Keratinocyte (primary cell): ENCODE data around the gene EFHD1. TPM values are rescaled to one million over a fixed set of nuclear protein-coding genes. Genes with fewer than 3 reads are reported as not detected.
"Not testable (repeated sequence)": the region's sequence is repeated elsewhere in the genome, so short reads cannot be mapped to it uniquely, and the experiment has no call there.

Source experiments
- DNase-seq: peaks from one replicate; pipeline ENCODE4 v3.0.0-alpha.2; 2011; ENCODE audit warnings: low read depth, missing footprints, low spot score
- FAIRE-seq: peaks from 2 replicates; lab custom pipeline; 2011; peaks lifted over from hg19 to GRCh38; lab: Jason Lieb, UNC
- H2AFZ ChIP-seq: 2 replicates; pipeline ENCODE4 v1.6.0; 2012; ENCODE audit warnings: low read length, control low read depth, inconsistent platforms; ENCODE audit not compliant: control insufficient read depth
- H3K27ac ChIP-seq: 2 replicates; pipeline ENCODE4 v1.5.1; 2011; ENCODE audit warnings: low read length; ENCODE audit not compliant: control insufficient read depth, insufficient read depth
- H3K27me3 ChIP-seq: 3 replicates; pipeline ENCODE4 v1.6.0; 2011; ENCODE audit warnings: low read length; ENCODE audit not compliant: control insufficient read depth, insufficient read depth; ENCODE audit errors: extremely low read depth
- H3K36me3 ChIP-seq, 2 experiments: 2 replicates in 1 of 2; 3 replicates in 1 of 2; pipeline ENCODE4 v1.5.1; 2011; ENCODE audit warnings: low read length in 2 of 2, mild to moderate bottlenecking in 1 of 2; ENCODE audit not compliant: control insufficient read depth in 2 of 2, insufficient read depth in 2 of 2; ENCODE audit errors: extremely low read depth in 1 of 2
- H3K4me1 ChIP-seq: 3 replicates; pipeline ENCODE4 v1.5.1; 2011; ENCODE audit warnings: low read length; ENCODE audit not compliant: control insufficient read depth, insufficient read depth; ENCODE audit errors: extremely low read depth
- H3K4me2 ChIP-seq: 3 replicates; pipeline ENCODE4 v1.6.0; 2011; ENCODE audit warnings: low read depth, low read length; ENCODE audit not compliant: control insufficient read depth, insufficient read depth; ENCODE audit errors: extremely low read depth
- H3K4me3 ChIP-seq, 3 experiments: fragments of 200-600 bp in 1 of 3; sonication (generic) in 1 of 3; 2 replicates in 2 of 3; 3 replicates in 1 of 3; pipeline ENCODE4 v1.5.1; 2011 to 2016; ENCODE audit warnings: low read length in 3 of 3, mild to moderate bottlenecking in 3 of 3, control low read depth in 2 of 3, inconsistent platforms in 1 of 3, low read depth in 1 of 3, mixed read lengths in 1 of 3, mixed run types in 1 of 3, moderate library complexity in 1 of 3; ENCODE audit not compliant: control insufficient read depth in 2 of 3, insufficient read depth in 2 of 3; ENCODE audit errors: extremely low read depth in 1 of 3
- H3K79me2 ChIP-seq: 2 replicates; pipeline ENCODE4 v1.6.0; 2012; ENCODE audit warnings: low read length; ENCODE audit not compliant: control insufficient read depth, insufficient read depth
- H3K9ac ChIP-seq: 3 replicates; pipeline ENCODE4 v1.6.0; 2011; ENCODE audit warnings: low read length; ENCODE audit not compliant: control insufficient read depth, insufficient read depth; ENCODE audit errors: extremely low read depth
- H3K9me1 ChIP-seq: 3 replicates; pipeline ENCODE4 v1.6.0; 2011; ENCODE audit warnings: low read length; ENCODE audit not compliant: control insufficient read depth, insufficient read depth; ENCODE audit errors: extremely low read depth
- H3K9me3 ChIP-seq: 2 replicates; pipeline ENCODE4 v1.5.1; 2012; ENCODE audit warnings: low read depth, low read length; ENCODE audit not compliant: control insufficient read depth
- H4K20me1 ChIP-seq: 3 replicates; pipeline ENCODE4 v1.6.0; 2011; ENCODE audit warnings: low read length; ENCODE audit not compliant: control insufficient read depth, insufficient read depth; ENCODE audit errors: extremely low read depth
- EZH2 ChIP-seq: IDR thresholded peaks from one replicate; pipeline ENCODE4 v1.6.1; 2012; ENCODE audit warnings: inconsistent platforms, mild to moderate bottlenecking, low read length, moderate library complexity
- dilution Hi-C: fragments of 300-500 bp; cut with MboI; formaldehyde crosslinking; loops from one replicate; pipeline ENCODE4 v1.7.0; 2020; ENCODE audit warnings: low sequenced_read_pairs; ENCODE audit not compliant: extremely low pct_ligation_motif_present
- polyA plus RNA-seq, 5 experiments: library from polyadenylated mRNA; depleted of rRNA in 3 of 5; stranded (reverse) in 3 of 5; stranded (forward) in 1 of 5; unstranded in 1 of 5; fragments of >200 nt; gene quantifications; 1 replicate in 1 of 5; 2 replicates in 3 of 5; 3 replicates in 1 of 5; pipeline versions ENCODE4 v1.2.1 to v1.2.3, GENCODE V29; 2011 to 2012; ENCODE audit warnings: missing spikeins in 2 of 5, low read depth in 1 of 5, low replicate concordance in 1 of 5
- TF ChIP-seq, protein P1 (sequence below), 3 experiments: IDR thresholded peaks in 1 of 3; conservative IDR thresholded peaks in 1 of 3; optimal IDR thresholded peaks in 1 of 3; 2 replicates in 2 of 3; 3 replicates in 1 of 3; pipeline versions ENCODE3 to v1.5.1; 2011; ENCODE audit warnings: low read length in 3 of 3, mild to moderate bottlenecking in 3 of 3, moderate library complexity in 2 of 3, control low read depth in 1 of 3, inconsistent platforms in 1 of 3; ENCODE audit not compliant: insufficient read depth in 2 of 3; ENCODE audit errors: extremely low read depth in 1 of 3

Gene EFHD1
- polyA plus RNA-seq, 1 donor (not counting 4 experiments of a cell fraction or from before 2014, with no cell fraction given) = not detected

DNA sequence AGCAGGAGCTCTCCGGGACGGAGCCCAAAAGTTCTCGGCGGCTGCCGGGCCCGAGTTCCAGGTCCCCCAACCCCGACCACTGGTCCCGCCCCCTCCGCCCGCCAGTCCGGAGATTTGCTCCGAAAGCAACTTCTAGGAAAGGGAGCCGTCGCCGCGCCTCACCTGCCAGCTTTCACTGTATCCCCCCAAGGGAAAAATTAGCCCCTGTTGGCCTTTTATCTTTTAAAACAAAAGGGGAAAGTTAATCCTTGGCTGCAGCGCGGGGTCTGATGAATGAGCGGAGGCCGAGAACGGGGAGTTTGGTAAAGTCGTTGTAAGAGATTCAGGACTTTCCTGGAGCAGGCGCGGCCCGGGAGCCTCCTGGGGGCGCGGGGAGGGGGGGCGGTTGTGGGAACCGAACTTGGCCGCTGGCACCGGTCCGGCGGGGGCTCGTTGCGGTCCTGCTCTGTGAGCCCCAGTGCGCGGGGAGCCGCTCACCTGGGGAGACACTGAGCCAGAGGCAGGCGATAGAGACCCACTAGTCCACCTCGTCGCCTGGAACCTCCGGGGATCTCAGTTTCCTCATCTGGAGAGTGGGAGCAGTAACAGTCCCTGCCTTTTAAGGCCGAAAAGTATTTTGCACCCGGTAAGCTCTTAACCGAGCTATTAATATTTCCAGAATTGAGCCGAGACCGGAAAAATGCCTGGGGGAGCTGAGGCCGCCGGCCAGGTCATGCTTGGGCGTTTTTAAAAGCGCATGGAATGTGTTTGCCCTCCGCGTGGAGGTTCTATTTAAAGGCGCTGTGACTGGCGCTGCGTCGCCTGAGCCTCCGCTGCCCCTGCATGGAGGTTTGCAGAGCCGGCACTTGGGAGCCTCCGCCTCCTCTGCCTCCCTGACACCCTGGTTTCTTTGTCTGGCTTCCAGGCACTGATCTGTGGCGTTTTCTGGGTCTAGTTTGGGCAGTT is 1.1 kb downstream of the EFHD1 start:
- Histone ChIP-seq H3K9ac (no peak overlapping the region), H3K36me3 (no peaks in the 10 kb centered on the region), H3K9me1 (no peaks in the 10 kb centered on the region), H3K79me2 (no peaks in the 10 kb centered on the region), H2AFZ (no peak overlapping the region), H3K9me3 (no peaks in the 10 kb centered on the region), H4K20me1 (peaks cover 3% of the 10 kb centered on the region), H3K4me2 (no peak overlapping the region), H3K27me3 (peaks cover 66% of the 10 kb centered on the region), H3K27ac (no peak overlapping the region), H3K4me1 (peaks cover 5% of the 10 kb centered on the region), H3K4me3 (no peak overlapping the region)
- no peak for TF ChIP-seq EZH2
- TF ChIP-seq, protein P1, sequence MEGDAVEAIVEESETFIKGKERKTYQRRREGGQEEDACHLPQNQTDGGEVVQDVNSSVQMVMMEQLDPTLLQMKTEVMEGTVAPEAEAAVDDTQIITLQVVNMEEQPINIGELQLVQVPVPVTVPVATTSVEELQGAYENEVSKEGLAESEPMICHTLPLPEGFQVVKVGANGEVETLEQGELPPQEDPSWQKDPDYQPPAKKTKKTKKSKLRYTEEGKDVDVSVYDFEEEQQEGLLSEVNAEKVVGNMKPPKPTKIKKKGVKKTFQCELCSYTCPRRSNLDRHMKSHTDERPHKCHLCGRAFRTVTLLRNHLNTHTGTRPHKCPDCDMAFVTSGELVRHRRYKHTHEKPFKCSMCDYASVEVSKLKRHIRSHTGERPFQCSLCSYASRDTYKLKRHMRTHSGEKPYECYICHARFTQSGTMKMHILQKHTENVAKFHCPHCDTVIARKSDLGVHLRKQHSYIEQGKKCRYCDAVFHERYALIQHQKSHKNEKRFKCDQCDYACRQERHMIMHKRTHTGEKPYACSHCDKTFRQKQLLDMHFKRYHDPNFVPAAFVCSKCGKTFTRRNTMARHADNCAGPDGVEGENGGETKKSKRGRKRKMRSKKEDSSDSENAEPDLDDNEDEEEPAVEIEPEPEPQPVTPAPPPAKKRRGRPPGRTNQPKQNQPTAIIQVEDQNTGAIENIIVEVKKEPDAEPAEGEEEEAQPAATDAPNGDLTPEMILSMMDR (optimal IDR thresholded peaks at IDR 0.05 in 1 of 3, IDR thresholded peaks at IDR 0.05 in 1 of 3, conservative IDR thresholded peaks at IDR 0.05 in 1 of 3; ENCODE audit: extremely low read depth in 1 of 3, insufficient read depth in 2 of 3, low read length in 3 of 3) = no peak
- FAIRE-seq (no peak), DNase-seq (no peak)
- dilution Hi-C loops = no loop called here

DNA sequence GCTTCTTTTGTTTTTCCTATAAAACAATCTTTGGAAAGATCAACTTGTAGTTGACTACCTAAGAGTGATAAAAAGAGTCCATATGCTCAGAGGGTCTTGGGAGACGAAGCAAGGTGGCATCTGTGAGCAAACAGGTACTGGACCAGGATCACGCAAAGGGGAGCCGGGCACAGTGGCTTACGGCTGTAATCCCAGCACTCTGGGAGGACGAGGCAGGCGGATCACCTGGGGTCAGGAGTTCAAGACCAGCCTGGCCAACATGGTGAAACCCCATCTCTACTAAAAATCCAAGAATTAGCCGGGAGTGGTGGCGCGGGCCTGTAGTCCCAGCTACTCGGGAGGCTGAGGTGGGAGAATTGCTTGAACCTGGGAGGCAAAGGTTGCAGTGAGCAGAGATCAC is 2.0 kb downstream of the EFHD1 start:
- H3K4me3 ChIP-seq, H3K9me1 ChIP-seq, H3K4me1 ChIP-seq, H3K27ac ChIP-seq, H2AFZ ChIP-seq, H4K20me1 ChIP-seq, dilution Hi-C loops, H3K9ac ChIP-seq, FAIRE-seq, H3K4me2 ChIP-seq, DNase-seq, H3K79me2 ChIP-seq, H3K9me3 ChIP-seq, H3K36me3 ChIP-seq: not testable (repeated sequence)
- H3K27me3 ChIP-seq = peaks cover 62% of the 10 kb centered on the region
